ENCODE results near the gene GCH1.

Gene GCH1

DNA sequence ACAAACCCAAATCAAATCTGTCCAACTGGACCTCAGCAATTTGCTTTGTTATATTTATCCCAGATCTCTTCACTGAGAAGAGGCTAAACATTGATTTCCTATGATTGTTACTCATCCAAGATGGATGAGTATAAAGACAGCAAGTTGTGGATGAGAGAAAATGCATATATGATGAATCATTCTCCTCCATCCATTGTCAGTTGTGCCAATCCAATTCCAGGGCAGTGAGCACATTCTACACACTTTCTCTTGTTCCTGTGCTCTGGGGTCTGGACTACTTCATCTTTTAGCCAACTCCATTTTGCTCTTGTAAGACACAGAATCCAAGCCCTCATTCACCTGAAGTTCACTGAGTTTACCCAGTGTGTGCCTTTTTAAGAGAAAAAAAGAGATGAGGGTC is 105.7 kb downstream of the GCH1 start:
- H3K9ac ChIP-seq (ENCODE audit: low read length) = no peak overlapping the region
- H3K27ac ChIP-seq (ENCODE audit: low read depth, low read length) = no peak overlapping the region

GRCh38 chr14:54794796-54795195 is 107.8 kb downstream of the GCH1 start:
- Histone ChIP-seq H3K4me1 (ENCODE audit: control insufficient read depth, insufficient read depth, low read length) (no peaks in the 10 kb centered on the region), H3K27me3 (ENCODE audit: control insufficient read depth, insufficient read depth, low read length) (no peaks in the 10 kb centered on the region), H3K27ac (ENCODE audit: low read depth, low read length) (no peak overlapping the region), H3K36me3 (ENCODE audit: control insufficient read depth, insufficient read depth, low read length) (peaks cover 8% of the 10 kb centered on the region), H3K9ac (ENCODE audit: low read length) (no peak overlapping the region), H3K4me3 (ENCODE audit: low read length) (no peak overlapping the region)

More for the DNA sequence above, 105.7 kb downstream of the GCH1 start:
- H3K4me3 ChIP-seq (ENCODE audit: low read length) = no peak overlapping the region
- H3K36me3 ChIP-seq (ENCODE audit: control insufficient read depth, insufficient read depth, low read length) = no peaks in the 10 kb centered on the region
- H3K27me3 ChIP-seq (ENCODE audit: control insufficient read depth, insufficient read depth, low read length) = no peaks in the 10 kb centered on the region
- H3K4me1 ChIP-seq (ENCODE audit: control insufficient read depth, insufficient read depth, low read length) = no peaks in the 10 kb centered on the region

- Histone ChIP-seq H3K27ac (ENCODE audit: low read depth, low read length) (no peak overlapping the region), H3K27me3 (ENCODE audit: control insufficient read depth, insufficient read depth, low read length) (no peaks in the 10 kb centered on the region), H3K9ac (ENCODE audit: low read length) (no peak overlapping the region), H3K4me1 (ENCODE audit: control insufficient read depth, insufficient read depth, low read length) (no peaks in the 10 kb centered on the region), H3K36me3 (ENCODE audit: control insufficient read depth, insufficient read depth, low read length) (peaks cover 8% of the 10 kb centered on the region), H3K4me3 (ENCODE audit: low read length) (no peak overlapping the region)
Measured at GRCh38 chr14:54794159-54794558, 108.5 kb downstream of the GCH1 start.

- H3K4me1 ChIP-seq (ENCODE audit: control insufficient read depth, insufficient read depth, low read length) = no peaks in the 10 kb centered on the region
- no peaks in the 10 kb centered on the region for H3K27me3 ChIP-seq (ENCODE audit: control insufficient read depth, insufficient read depth, low read length)
- H3K9ac ChIP-seq (ENCODE audit: low read length) = no peak overlapping the region
Measured at GRCh38 chr14:54792288-54792687, 110.3 kb downstream of the GCH1 start.

More at GRCh38 chr14:54792288-54792687, 110.3 kb downstream of the GCH1 start:
- Histone ChIP-seq H3K36me3 (ENCODE audit: control insufficient read depth, insufficient read depth, low read length) (peaks cover 14% of the 10 kb centered on the region), H3K27ac (ENCODE audit: low read depth, low read length) (no peak overlapping the region), H3K4me3 (ENCODE audit: low read length) (no peak overlapping the region)
